ENCODE results near the gene FAM117B. TPM values are rescaled to one million over a fixed set of nuclear protein-coding genes. Genes with fewer than 3 reads are reported as not detected.

The FAM117B gene
- total RNA-seq, 1 experiment from 2014 or later, result 13.3 TPM

DNA sequence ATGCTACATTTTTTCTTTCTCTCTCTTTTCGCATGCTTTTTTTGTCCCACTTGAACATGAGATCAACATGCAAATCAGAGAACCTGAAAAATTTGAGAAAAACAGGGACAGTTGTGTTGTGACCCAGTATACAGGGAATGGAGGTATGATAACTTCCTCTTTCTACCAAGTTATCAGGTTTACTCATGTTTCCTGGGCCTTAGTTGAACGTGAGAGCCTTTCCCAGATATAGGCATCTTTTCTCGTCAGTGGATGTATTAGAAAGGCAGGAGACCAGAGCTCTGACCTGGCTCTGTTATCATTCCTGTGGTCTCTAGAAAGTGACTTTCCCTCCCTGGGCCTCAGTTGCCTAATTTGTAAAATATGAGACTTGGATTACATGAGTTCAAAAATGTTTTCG, 30.1 kb upstream of the FAM117B start:
- Histone ChIP-seq H3K36me3 (ENCODE audit: insufficient read depth, low read length, poor library complexity, severe bottlenecking) (no peaks in the 10 kb centered on the region), H3K27me3 (replicated peaks; ENCODE audit: insufficient read depth, low read depth, low read length, poor library complexity) (no peaks in the 10 kb centered on the region), H3K4me3 (ENCODE audit: low read depth, low read length, poor library complexity, severe bottlenecking) (no peak overlapping the region), H3K9me3 (ENCODE audit: low read depth, low read length, poor library complexity, severe bottlenecking) (no peaks in the 10 kb centered on the region), H3K27ac (ENCODE audit: low read depth, low read length, poor library complexity, severe bottlenecking) (no peak overlapping the region), H3K4me1 (ENCODE audit: insufficient read depth, low read length, poor library complexity, severe bottlenecking) (no peaks in the 10 kb centered on the region)
- no peak for TF ChIP-seq EZH2 (IDR thresholded peaks at IDR 0.05; ENCODE audit: borderline replicate concordance, low read depth, low read length, poor library complexity, severe bottlenecking)
- TF ChIP-seq, protein P1, sequence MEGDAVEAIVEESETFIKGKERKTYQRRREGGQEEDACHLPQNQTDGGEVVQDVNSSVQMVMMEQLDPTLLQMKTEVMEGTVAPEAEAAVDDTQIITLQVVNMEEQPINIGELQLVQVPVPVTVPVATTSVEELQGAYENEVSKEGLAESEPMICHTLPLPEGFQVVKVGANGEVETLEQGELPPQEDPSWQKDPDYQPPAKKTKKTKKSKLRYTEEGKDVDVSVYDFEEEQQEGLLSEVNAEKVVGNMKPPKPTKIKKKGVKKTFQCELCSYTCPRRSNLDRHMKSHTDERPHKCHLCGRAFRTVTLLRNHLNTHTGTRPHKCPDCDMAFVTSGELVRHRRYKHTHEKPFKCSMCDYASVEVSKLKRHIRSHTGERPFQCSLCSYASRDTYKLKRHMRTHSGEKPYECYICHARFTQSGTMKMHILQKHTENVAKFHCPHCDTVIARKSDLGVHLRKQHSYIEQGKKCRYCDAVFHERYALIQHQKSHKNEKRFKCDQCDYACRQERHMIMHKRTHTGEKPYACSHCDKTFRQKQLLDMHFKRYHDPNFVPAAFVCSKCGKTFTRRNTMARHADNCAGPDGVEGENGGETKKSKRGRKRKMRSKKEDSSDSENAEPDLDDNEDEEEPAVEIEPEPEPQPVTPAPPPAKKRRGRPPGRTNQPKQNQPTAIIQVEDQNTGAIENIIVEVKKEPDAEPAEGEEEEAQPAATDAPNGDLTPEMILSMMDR (conservative IDR thresholded peaks at IDR 0.05; ENCODE audit: low read depth, low read length), result no peak
- no peak for DNase-seq (ENCODE audit: low spot score)
- intact Hi-C loops (cut with micrococcal nuclease; ENCODE audit: unreplicated experiment), result no loop called here
- CTCF ChIA-PET, result no interaction called here
- POLR2A ChIA-PET (ENCODE audit: low non-redundant PET), result no interaction called here
- BruUV-seq (replicated peaks), result no TSS peak

DNA sequence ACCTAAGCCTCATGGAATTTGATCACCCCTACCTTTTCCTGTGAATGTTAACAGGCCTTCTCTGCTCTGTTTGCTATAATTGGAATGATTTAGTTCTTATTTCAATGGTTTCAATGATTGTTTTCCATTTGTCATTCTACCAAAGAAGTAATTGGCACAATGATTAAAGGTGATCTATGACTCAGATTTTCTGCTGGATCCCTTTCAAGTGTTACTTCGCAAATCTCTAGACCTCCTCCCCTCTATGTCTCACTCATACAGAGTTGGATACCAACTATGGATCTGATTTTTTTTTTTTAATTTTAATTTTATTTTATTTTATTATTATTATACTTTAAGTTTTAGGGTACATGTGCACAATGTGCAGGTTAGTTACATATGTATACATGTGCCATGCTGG, 29.6 kb upstream of the FAM117B start:
- ChIA-PET CTCF (no interaction called here), POLR2A (ENCODE audit: low non-redundant PET) (no interaction called here)
- no peaks in the 10 kb centered on the region for H3K27me3 ChIP-seq (replicated peaks; ENCODE audit: insufficient read depth, low read depth, low read length, poor library complexity)
- no peaks in the 10 kb centered on the region for H3K36me3 ChIP-seq (ENCODE audit: insufficient read depth, low read length, poor library complexity, severe bottlenecking)
- no TSS peak for BruUV-seq (replicated peaks)
- H3K27ac ChIP-seq (ENCODE audit: low read depth, low read length, poor library complexity, severe bottlenecking), result no peak overlapping the region
- no peak overlapping the region for H3K4me3 ChIP-seq (ENCODE audit: low read depth, low read length, poor library complexity, severe bottlenecking)
- intact Hi-C loops (cut with micrococcal nuclease; ENCODE audit: unreplicated experiment), result no loop called here
- no peaks in the 10 kb centered on the region for H3K9me3 ChIP-seq (ENCODE audit: low read depth, low read length, poor library complexity, severe bottlenecking)
- H3K4me1 ChIP-seq (ENCODE audit: insufficient read depth, low read length, poor library complexity, severe bottlenecking), result no peaks in the 10 kb centered on the region
- DNase-seq (ENCODE audit: low spot score), result no peak
- TF ChIP-seq EZH2 (IDR thresholded peaks at IDR 0.05; ENCODE audit: borderline replicate concordance, low read depth, low read length, poor library complexity, severe bottlenecking), result no peak
- TF ChIP-seq, protein P1 (conservative IDR thresholded peaks at IDR 0.05; ENCODE audit: low read depth, low read length), result no peak

- Histone ChIP-seq H3K27ac (ENCODE audit: low read depth, low read length, poor library complexity, severe bottlenecking) (no peak overlapping the region), H3K4me3 (ENCODE audit: low read depth, low read length, poor library complexity, severe bottlenecking) (no peak overlapping the region), H3K36me3 (ENCODE audit: insufficient read depth, low read length, poor library complexity, severe bottlenecking) (no peaks in the 10 kb centered on the region), H3K27me3 (replicated peaks; ENCODE audit: insufficient read depth, low read depth, low read length, poor library complexity) (no peaks in the 10 kb centered on the region), H3K9me3 (ENCODE audit: low read depth, low read length, poor library complexity, severe bottlenecking) (no peaks in the 10 kb centered on the region), H3K4me1 (ENCODE audit: insufficient read depth, low read length, poor library complexity, severe bottlenecking) (no peaks in the 10 kb centered on the region)
- BruUV-seq (replicated peaks), result no TSS peak
- POLR2A ChIA-PET (ENCODE audit: low non-redundant PET), result no interaction called here
- no peak for DNase-seq (ENCODE audit: low spot score)
- CTCF ChIA-PET, result no interaction called here
- intact Hi-C loops (cut with micrococcal nuclease; ENCODE audit: unreplicated experiment), result no loop called here
- no peak for TF ChIP-seq EZH2 (IDR thresholded peaks at IDR 0.05; ENCODE audit: borderline replicate concordance, low read depth, low read length, poor library complexity, severe bottlenecking)
- TF ChIP-seq, protein P1 (conservative IDR thresholded peaks at IDR 0.05; ENCODE audit: low read depth, low read length), result no peak
Observed at GRCh38 chr2:202608142-202608852, 26.5 kb upstream of the FAM117B start.

Data from A673 (cell line).